Thymus (tissue), 11 donors: ENCODE measurements around the gene SMC5. TPM values are rescaled to one million over a fixed set of nuclear protein-coding genes. Genes with fewer than 3 reads are reported as not detected.
"Not testable (repeated sequence)": the region's sequence is repeated elsewhere in the genome, so short reads cannot be mapped to it uniquely, and the experiment has no call there.

ENCODE experiments used
- DNase-seq, 9 donors: peaks; one replicate each; pipeline ENCODE4 v3.0.0-alpha.2; 2013; ENCODE audit warnings: low spot score in 9 of 9, low read depth in 6 of 9, missing footprints in 1 of 9
- H3K27ac ChIP-seq, 2 donors: one replicate each; pipeline ENCODE4 v1.5.1; 2013; ENCODE audit warnings: control low read depth in 1 of 2, low read depth in 1 of 2, low read length in 1 of 2, mild to moderate bottlenecking in 1 of 2, moderate library complexity in 1 of 2
- H3K27me3 ChIP-seq, 2 donors: one replicate each; pipeline ENCODE4 v1.5.1; 2013; ENCODE audit warnings: low read length in 1 of 2; ENCODE audit not compliant: control insufficient read depth in 2 of 2, insufficient read depth in 1 of 2
- H3K36me3 ChIP-seq, 2 donors: one replicate each; pipeline ENCODE4 v1.5.1; 2013; ENCODE audit warnings: low read length in 1 of 2, mild to moderate bottlenecking in 1 of 2, moderate library complexity in 1 of 2; ENCODE audit not compliant: control insufficient read depth in 2 of 2, insufficient read depth in 2 of 2
- H3K4me1 ChIP-seq, 2 donors: one replicate each; pipeline ENCODE4 v1.5.1; 2013; ENCODE audit warnings: low read length in 2 of 2; ENCODE audit not compliant: control insufficient read depth in 2 of 2, insufficient read depth in 2 of 2
- H3K4me3 ChIP-seq, 2 donors: one replicate each; pipeline ENCODE4 v1.5.1; 2013; ENCODE audit warnings: low read length in 2 of 2, control low read depth in 1 of 2, mild to moderate bottlenecking in 1 of 2
- H3K9me3 ChIP-seq, 2 donors: one replicate each; pipeline ENCODE4 v1.5.1; 2013; ENCODE audit warnings: low read length in 1 of 2, mild to moderate bottlenecking in 1 of 2; ENCODE audit not compliant: control insufficient read depth in 2 of 2, insufficient read depth in 1 of 2
- WGBS: extraction: QIAGEN DNeasy Blood & Tissue Kit; methylation state at CpG from one replicate; pipeline ENCODE4 v1.1.7; 2013; 5-methylcytosine and 5-hydroxymethylcytosine counted together
- polyA plus RNA-seq: library from polyadenylated mRNA; stranded (reverse); fragments of 200-250 nt; gene quantifications from one replicate; pipeline ENCODE4 v1.2.3, GENCODE V29; 2013
- total RNA-seq: library from RNA; stranded (reverse); fragments of 120-200 nt; gene quantifications from one replicate; pipeline ENCODE4 v1.2.4, GENCODE V29; 2013
- donor health status: healthy.

The SMC5 gene
- total and polyA plus RNA-seq, 2 donors, result 17.8 to 25.1 TPM

DNA sequence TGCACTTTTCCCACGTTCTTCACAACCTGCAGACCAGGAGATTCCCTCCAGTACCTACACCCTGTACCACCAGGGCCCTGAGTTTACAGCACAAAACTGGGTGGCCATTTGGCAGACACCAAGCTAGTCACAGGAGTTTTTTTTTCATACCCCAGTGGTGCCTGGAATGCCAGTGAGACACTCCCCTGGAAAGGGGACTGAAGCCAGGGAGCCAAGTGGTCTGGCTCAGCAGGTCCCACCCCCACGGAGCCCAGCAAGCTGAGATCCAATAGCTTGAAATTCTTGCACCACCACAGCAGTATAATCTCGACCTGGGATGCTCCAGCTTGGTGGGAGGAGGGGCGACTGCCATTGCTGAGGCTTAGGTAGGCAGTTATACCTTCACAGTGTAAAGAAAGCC is 26.3 kb upstream of the SMC5 start:
- DNase-seq, result no peak
- Histone ChIP-seq H3K36me3 (no peaks in the 10 kb centered on the region), H3K4me1 (no peaks in the 10 kb centered on the region), H3K27me3 (no peaks in the 10 kb centered on the region), H3K27ac (no peak overlapping the region), H3K9me3 (no peaks in the 10 kb centered on the region), H3K4me3 (no peak overlapping the region)
- WGBS, result 71% methylated on average over 4 of the region's 4 CpGs

DNA sequence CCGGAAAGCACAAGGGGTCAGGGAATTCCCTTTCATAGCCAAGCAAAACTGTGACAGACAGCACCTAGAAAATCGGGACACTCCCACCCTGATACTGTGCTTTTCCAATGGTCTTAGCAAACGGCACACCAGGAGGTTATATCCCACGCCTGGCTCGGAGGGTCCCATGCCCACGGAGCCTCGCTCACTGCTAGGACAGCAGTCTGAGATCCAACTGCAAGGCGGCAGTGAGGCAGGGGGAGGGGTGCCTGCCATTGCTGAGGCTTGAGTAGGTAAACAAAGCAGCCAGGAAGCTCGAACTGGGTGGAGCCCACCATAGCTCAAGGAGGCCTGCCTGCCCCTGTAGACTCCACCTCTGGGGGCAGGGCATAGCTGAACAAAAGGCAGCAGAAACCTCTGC is 24.6 kb upstream of the SMC5 start:
- not testable (repeated sequence) for H3K36me3 ChIP-seq, DNase-seq, H3K4me3 ChIP-seq, H3K4me1 ChIP-seq, H3K27me3 ChIP-seq, H3K9me3 ChIP-seq, H3K27ac ChIP-seq
- 97% methylated on average over 9 of the region's 9 CpGs for WGBS

DNA sequence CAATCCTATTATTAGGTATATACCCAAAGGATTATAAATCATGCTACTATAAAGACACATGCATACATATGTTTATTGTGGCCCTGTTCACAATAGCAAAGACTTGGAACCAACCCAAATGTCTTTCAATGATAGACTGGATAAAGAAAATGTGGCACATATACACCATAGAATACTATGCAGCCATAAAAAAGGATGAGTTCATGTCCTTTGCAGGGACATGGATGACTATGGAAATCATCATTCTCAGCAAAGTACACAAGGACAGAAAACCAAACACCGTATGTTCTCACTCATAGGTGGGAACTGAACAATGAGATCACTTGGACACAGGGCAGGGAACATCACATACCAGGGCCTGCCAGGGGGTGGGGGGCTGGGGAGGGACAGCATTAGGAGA is 12.8 kb upstream of the SMC5 start:
- 96% methylated on average over 1 of the region's 1 CpG for WGBS
- H3K36me3 ChIP-seq, H3K27ac ChIP-seq, H3K4me1 ChIP-seq, H3K4me3 ChIP-seq, H3K9me3 ChIP-seq, H3K27me3 ChIP-seq, DNase-seq: not testable (repeated sequence)

DNA sequence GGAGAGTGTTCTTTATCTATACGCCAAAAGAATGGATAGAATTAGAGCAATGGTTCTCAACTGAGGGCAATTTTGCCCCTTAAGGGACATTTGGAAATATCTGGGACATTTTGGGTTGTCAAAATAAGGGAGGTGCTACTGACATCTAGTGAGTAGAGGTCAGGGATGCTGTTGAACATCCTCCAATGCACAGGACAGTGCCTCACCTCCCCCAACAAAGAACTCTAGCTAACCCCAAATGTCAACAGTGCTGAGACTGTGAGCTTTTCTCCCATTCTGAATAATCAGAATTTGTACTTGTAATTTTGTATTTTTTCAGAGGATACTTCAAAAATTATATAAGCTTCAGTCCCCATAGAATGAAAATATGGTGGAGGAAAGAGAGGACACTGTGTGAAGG is 8.6 kb upstream of the SMC5 start:
- Histone ChIP-seq H3K9me3 (no peaks in the 10 kb centered on the region), H3K4me1 (no peaks in the 10 kb centered on the region), H3K27me3 (no peaks in the 10 kb centered on the region), H3K27ac (no peak overlapping the region), H3K4me3 (no peak overlapping the region), H3K36me3 (no peaks in the 10 kb centered on the region)
- WGBS, result 95% methylated on average over 1 of the region's 1 CpG
- no peak for DNase-seq

DNA sequence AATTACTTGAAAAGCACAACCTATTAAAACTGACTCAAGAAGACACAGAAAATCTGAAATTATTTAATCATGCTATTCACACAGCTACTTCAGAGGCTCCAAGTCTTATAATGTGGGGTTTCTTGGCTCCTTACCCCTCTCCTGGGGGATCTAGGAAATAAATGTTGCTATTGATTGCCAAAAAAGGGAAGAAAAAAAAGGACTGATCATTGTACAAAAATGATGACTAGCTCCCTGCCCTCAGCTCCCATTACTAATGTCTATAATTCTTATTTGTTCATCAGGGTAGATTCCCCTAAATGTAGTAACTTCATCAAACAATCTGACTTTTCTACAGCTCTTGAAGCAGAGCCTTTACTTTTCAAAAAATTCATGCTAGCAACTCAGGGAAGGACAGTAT is 3.3 kb upstream of the SMC5 start:
- no peak for DNase-seq
- Histone ChIP-seq H3K27me3 (no peaks in the 10 kb centered on the region), H3K4me1 (peaks cover 11 to 28% of the 10 kb centered on the region in 2 donors), H3K4me3 (no peak overlapping the region), H3K27ac (no peak overlapping the region), H3K9me3 (no peaks in the 10 kb centered on the region), H3K36me3 (peaks cover 0 to 3% of the 10 kb centered on the region in 2 donors)

DNA sequence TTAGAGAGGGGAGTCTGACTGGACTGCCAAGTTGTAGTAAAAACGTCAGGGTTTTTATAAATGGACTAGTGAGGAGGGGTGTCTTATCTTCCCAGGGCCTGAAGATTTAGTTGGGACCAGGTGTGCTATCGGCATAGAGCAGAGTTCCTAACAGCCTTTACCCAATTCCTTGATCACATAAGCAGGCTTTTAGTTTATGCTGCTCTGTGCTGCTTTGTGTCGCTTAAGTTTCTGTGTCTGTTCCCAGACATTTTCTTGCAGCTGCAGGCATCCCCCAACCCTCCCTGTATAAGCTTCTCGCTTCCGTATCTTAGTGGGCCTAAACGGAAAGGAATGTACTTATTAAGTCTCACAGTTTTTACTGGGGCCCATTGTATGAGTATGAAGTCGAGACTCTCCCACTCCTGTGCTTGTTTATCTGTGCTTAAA is 2.6 kb upstream of the SMC5 start:
- Histone ChIP-seq H3K9me3 (no peaks in the 10 kb centered on the region), H3K4me1 (peaks cover 16 to 35% of the 10 kb centered on the region in 2 donors), H3K27ac (peak overlapping the region in 1 of 2 donors; percentile 32), H3K4me3 (no peak overlapping the region), H3K27me3 (no peaks in the 10 kb centered on the region), H3K36me3 (peaks cover 0 to 3% of the 10 kb centered on the region in 2 donors)
- WGBS, result 94% methylated on average over 7 of the region's 7 CpGs
- DNase-seq, result no peak

DNA sequence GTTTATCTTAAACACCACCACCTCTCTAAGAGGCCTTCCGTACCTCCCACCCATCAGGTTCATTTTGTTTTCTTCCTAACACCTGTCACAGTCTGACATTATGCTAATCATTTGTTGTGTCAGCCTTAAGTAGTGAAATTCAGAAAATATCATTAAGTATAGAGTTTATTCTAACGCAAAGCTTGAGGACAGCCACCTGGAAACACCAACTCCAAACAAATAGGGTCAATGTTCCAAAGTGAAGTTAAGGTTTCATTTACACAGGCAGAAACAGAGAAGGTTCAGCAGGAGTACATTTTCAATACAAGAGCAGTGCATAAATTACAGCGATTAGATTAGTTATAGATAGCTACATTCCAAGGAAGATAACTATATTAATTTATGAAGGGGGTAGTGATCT is 1.3 kb upstream of the SMC5 start:
- no peak overlapping the region for H3K4me3 ChIP-seq
- DNase-seq, result peak in 1 of 9 donors; percentile 12
- H3K27ac ChIP-seq, result no peak overlapping the region
- peaks cover 22 to 35% of the 10 kb centered on the region in 2 donors for H3K4me1 ChIP-seq
- H3K36me3 ChIP-seq, result peaks cover 3 to 9% of the 10 kb centered on the region in 2 donors
- WGBS, result 96% methylated on average over 3 of the region's 3 CpGs
- no peaks in the 10 kb centered on the region for H3K27me3 ChIP-seq
- H3K9me3 ChIP-seq, result no peaks in the 10 kb centered on the region

DNA sequence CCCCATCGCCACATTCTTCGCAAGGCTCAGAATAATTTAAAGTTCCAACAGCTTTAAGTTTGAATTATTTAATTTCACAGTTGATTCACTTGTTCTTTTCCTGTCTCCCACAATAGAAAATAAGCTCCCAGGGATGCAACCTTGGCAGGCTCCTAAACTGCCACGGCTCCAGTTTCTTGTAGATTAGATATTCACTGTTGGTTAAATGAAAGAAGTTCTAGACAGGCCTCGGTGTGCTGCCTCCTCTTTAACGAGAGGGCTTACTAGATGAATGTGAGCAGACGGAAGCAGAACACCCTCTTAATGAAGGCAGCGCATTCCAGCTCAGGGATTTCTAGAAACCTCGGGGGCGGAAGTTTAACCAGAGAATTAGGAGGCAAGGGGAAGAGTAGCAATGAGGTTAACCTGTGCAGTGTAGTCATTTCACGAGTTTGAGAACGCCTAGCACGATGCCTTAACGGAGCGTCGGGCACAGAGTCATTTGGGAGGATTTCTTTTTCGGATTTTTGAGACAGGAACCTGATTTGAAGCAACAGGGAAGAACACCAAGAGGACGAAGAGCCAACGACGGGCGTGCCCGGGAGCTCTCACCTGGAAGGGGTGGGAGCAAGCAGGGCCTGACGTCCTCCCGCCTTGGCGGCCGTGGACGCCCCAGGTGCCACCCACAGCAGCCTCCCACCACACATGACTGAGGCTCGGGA is 637 bp upstream of the SMC5 start:
- WGBS, result 12% methylated on average over 27 of the region's 27 CpGs
- Histone ChIP-seq H3K27ac (peak overlapping the region; percentile 88 to 94), H3K4me1 (peaks cover 23 to 35% of the 10 kb centered on the region in 2 donors), H3K9me3 (no peaks in the 10 kb centered on the region), H3K36me3 (peaks cover 3 to 10% of the 10 kb centered on the region in 2 donors), H3K27me3 (no peaks in the 10 kb centered on the region), H3K4me3 (peak overlapping the region; percentile 85 to 92)
- DNase-seq, result peak in 4 of 9 donors; percentile 9 to 35 (median 18)

DNA sequence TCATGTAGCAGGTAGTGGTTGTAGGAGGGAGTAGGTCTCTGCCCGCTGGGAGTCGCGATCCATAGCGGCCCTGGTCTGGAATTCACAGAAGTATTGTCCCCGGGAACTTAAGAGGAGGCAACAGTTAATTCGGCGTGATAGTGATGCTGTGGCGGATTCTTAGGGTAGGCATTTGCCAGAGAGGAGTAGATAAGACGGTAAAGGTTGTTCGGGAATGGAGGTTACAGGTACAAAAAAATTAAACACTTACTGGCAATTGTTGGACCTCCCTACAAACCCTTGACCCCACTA is 679 bp downstream of the SMC5 start:
- H3K27me3 ChIP-seq, result no peaks in the 10 kb centered on the region
- H3K36me3 ChIP-seq, result peaks cover 3 to 15% of the 10 kb centered on the region in 2 donors
- peak overlapping the region; percentile 89 to 94 for H3K27ac ChIP-seq
- H3K4me3 ChIP-seq, result peak overlapping the region; percentile 85 to 92
- H3K4me1 ChIP-seq, result peaks cover 23 to 35% of the 10 kb centered on the region in 2 donors
- peak in 1 of 9 donors; percentile 3 for DNase-seq
- WGBS, result 6% methylated on average over 10 of the region's 10 CpGs
- no peaks in the 10 kb centered on the region for H3K9me3 ChIP-seq
